Mucosa of descending colon (tissue), 3 donors: ENCODE results near the gene S100A6. TPM values are rescaled to one million over a fixed set of nuclear protein-coding genes. Genes with fewer than 3 reads are reported as not detected.
"Not testable (repeated sequence)": the region's sequence is repeated elsewhere in the genome, so short reads cannot be mapped to it uniquely, and the experiment has no call there.

Experiments
- ATAC-seq: fragments of 200-7000 bp; cut with Tn5 transposase; one replicate; pipeline ENCODE4 v1.9.1; 2020; ENCODE audit warnings: mild to moderate bottlenecking, moderate library complexity
- DNase-seq, 3 donors: peaks; one replicate each; pipeline ENCODE4 v3.0.0-alpha.2; 2020
- H3K36me3 ChIP-seq: fragments of 200-600 bp; one replicate; pipeline ENCODE4 v1.8.0; 2021; ENCODE audit warnings: low read depth, mild to moderate bottlenecking
- H3K4me1 ChIP-seq: fragments of 200-600 bp; one replicate; pipeline ENCODE4 v1.8.0; 2021; ENCODE audit warnings: low read depth, mild to moderate bottlenecking
- H3K4me3 ChIP-seq: fragments of 200-600 bp; one replicate; pipeline ENCODE4 v1.8.0; 2021; ENCODE audit warnings: mild to moderate bottlenecking
- H3K9me3 ChIP-seq: fragments of 200-600 bp; one replicate; pipeline ENCODE4 v1.8.0; 2021; ENCODE audit warnings: mild to moderate bottlenecking
- CTCF ChIP-seq: fragments of 200-600 bp; IDR thresholded peaks from one replicate; pipeline ENCODE4 v1.8.0; 2022; ENCODE audit warnings: antibody characterized with exemption, mild to moderate bottlenecking
- intact Hi-C, 2 donors: fragments of 100-400 bp; cut with DNase I in 1 of 2; cut with micrococcal nuclease in 1 of 2; formaldehyde crosslinking; loops; one replicate each; pipeline versions ENCODE4 v1.11.0 to v1.11.1; 2022; cut with DNase I, micrococcal nuclease
- total RNA-seq, 3 donors: library from RNA; stranded (reverse); fragmentation: NEBNext Ultra II Directional in 2 of 3; extraction: Animal tissue kit (Norgen Biotek cat#: 25700) in 2 of 3; gene quantifications; one replicate each; pipeline versions ENCODE4 v1.2.1 to v1.2.4, GENCODE V29; 2021 to 2023
- donor health status: DM: no; HTN: no; CAD: no; lungs with moderate emphysema.
- donor health status: DM: no; HTN: no; CAD: no.
- donor health status: DM: no; HTN: yes; CAD: no.

Gene S100A6
- total RNA-seq, 3 donors from 2014 or later: 1,327 to 1,659 (median 1,382) TPM

- Histone ChIP-seq H3K9me3 (no peaks in the 10 kb centered on the region), H3K4me1 (peaks cover 33% of the 10 kb centered on the region), H3K4me3 (no peak overlapping the region), H3K36me3 (no peaks in the 10 kb centered on the region)
- TF ChIP-seq CTCF: no peak
- ATAC-seq (peak; percentile 90), DNase-seq (peak; percentile 95 to 97 (median 97))
- intact Hi-C loops: loop anchor here (5.0 kb wide), 2 partner anchors 34 to 54 kb away; no protein-coding TSS in a partner anchor
These were observed 30.9 kb upstream of the S100A6 start for GRCh38 chr1:153566414-153567371.

- intact Hi-C loops: loop anchor here (5.0 kb wide), 2 partner anchors 33 to 53 kb away; no protein-coding TSS in a partner anchor
These were observed 30.0 kb upstream of the S100A6 start, which contains the start of gene S100A2 for GRCh38 chr1:153565529-153566374. TSS of gene S100A2 (minus strand) at chr1:153565844. CDS start at chr1:153563877, 1,967 bp downstream.

DNA sequence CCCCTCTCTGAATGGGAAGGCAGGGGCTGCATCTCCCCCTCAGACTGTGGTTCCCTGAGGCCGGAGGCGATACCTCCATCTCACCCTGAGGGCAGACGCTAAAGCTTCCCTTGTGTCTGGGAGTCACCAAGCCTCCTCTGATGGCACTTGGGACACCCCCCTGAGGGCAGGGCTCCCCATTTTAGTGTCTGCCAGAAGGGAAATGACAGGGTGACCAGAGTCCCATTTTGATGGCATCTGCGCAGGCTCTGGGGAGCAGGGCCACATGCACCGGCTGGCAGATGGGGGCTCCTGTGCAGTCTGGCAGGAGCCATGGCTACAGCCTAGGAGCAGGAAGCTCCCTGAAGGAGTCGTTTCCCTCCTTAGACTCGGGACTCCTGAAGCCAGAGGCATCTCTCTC lies 28.2 kb upstream of the S100A6 start:
- intact Hi-C loops: no loop called here

More at GRCh38 chr1:153565529-153566374, 30.0 kb upstream of the S100A6 start, which contains the start of gene S100A2:
- TF ChIP-seq CTCF: no peak
- peaks cover 33% of the 10 kb centered on the region for H3K4me1 ChIP-seq
- no peaks in the 10 kb centered on the region for H3K36me3 ChIP-seq
- peak; percentile 60 to 76 (median 67) for DNase-seq
- H3K9me3 ChIP-seq: no peaks in the 10 kb centered on the region
- H3K4me3 ChIP-seq: no peak within 1 kb of the TSS
- peak; percentile 61 for ATAC-seq

GRCh38 chr1:153563483-153563901 lies 27.7 kb upstream of the S100A6 start:
- no peak for DNase-seq
- intact Hi-C loops: no loop called here
- no peak for TF ChIP-seq CTCF
- no peaks in the 10 kb centered on the region for H3K9me3 ChIP-seq
- ATAC-seq: no peak
- H3K4me1 ChIP-seq: peaks cover 33% of the 10 kb centered on the region
- no peak overlapping the region for H3K4me3 ChIP-seq
- no peaks in the 10 kb centered on the region for H3K36me3 ChIP-seq

More for the DNA sequence above, 28.2 kb upstream of the S100A6 start:
- ATAC-seq (no peak), DNase-seq (no peak)
- H3K4me1 ChIP-seq: peaks cover 33% of the 10 kb centered on the region
- H3K36me3 ChIP-seq: no peaks in the 10 kb centered on the region
- no peak for TF ChIP-seq CTCF
- H3K4me3 ChIP-seq: no peak overlapping the region
- no peaks in the 10 kb centered on the region for H3K9me3 ChIP-seq

GRCh38 chr1:153562021-153562420 lies 26.2 kb upstream of the S100A6 start:
- H3K9me3 ChIP-seq, DNase-seq, intact Hi-C loops, ATAC-seq, H3K4me3 ChIP-seq, H3K36me3 ChIP-seq: not testable (repeated sequence)
- H3K4me1 ChIP-seq: peaks cover 18% of the 10 kb centered on the region
